T-helper 17 cell (primary cell): Measurements from ENCODE around the gene UBASH3A. TPM values are rescaled to one million over a fixed set of nuclear protein-coding genes. Genes with fewer than 3 reads are reported as not detected.

Source experiments
- ATAC-seq: fragments of 150-1000 bp; cut with Tn5 transposase; 2 replicates; pipeline ENCODE4 v1.10.0; 2021; ENCODE audit warnings: mild to moderate bottlenecking, moderate library complexity
- DNase-seq, 3 donors: peaks; one replicate each; pipeline versions ENCODE4 v3.0.0 to v3.0.0-alpha.2; 2020 to 2021
- H3K9me3 ChIP-seq: one replicate; pipeline ENCODE4 v1.7.0; 2013; ENCODE audit warnings: low read length, mild to moderate bottlenecking; ENCODE audit not compliant: control insufficient read depth, poor library complexity, severe bottlenecking
- H3K27ac Mint-ChIP-seq: one replicate; pipeline ENCODE4 v1.8.0; 2022; ENCODE audit warnings: mild to moderate bottlenecking, moderate library complexity, mixed read lengths
- H3K27me3 Mint-ChIP-seq: one replicate; pipeline ENCODE4 v1.8.0; 2022; ENCODE audit warnings: mixed read lengths
- H3K36me3 Mint-ChIP-seq: one replicate; pipeline ENCODE4 v1.8.0; 2022; ENCODE audit warnings: low read depth, mixed read lengths
- H3K4me1 Mint-ChIP-seq: one replicate; pipeline ENCODE4 v1.8.0; 2022; ENCODE audit warnings: mild to moderate bottlenecking, mixed read lengths
- H3K4me3 Mint-ChIP-seq: one replicate; pipeline ENCODE4 v1.8.0; 2022; ENCODE audit warnings: mild to moderate bottlenecking, moderate library complexity, mixed read lengths
- total RNA-seq, 4 donors: library from RNA in 2 of 4; stranded (reverse) in 2 of 4; gene quantifications; one replicate each; pipeline ENCODE4 v1.2.3 and lab custom pipeline; 2022 to 2026

UBASH3A gene
- total RNA-seq, 2 donors from 2014 or later = 49.5 to 50.3 TPM

DNA sequence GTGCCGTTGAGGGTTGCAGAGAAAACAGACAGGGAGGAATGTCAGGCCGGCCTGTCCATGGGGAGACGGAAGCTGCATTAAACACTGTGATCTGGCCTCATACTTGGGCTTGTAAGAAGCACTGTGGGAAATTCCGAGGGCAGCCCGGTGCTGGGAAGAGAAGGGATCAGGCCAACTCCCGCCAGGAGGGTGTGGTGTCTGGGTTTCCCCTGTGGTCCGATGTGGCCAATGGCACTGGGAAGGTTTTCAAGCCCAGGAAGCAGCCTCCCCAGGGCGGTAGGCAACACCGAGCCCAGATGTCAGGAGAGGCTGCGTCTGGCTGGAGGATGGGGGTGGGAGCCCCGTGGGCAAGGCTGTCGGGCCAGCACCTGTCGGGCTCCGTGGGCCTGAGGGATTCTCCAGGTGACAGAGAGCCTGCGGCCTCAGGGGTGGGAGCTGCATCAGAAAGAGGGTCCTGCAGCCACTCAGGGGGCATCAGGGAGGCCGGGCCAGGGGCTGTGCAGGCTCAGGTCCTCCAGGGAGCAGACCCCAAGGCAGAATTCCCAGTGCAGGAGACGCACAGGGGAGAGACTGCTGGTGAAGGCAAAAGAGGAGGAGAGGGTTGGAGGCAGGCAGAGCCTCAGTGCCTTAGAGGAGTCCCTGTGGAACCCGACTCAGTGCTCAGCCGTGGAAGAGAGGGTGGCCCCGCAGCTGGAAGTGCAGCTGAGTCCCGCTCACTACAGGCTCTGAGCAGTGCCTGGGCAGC, 8.4 kb downstream of the UBASH3A start:
- H3K27me3 Mint-ChIP-seq = no peaks in the 10 kb centered on the region
- peaks cover 15% of the 10 kb centered on the region for H3K36me3 Mint-ChIP-seq
- peaks cover 49% of the 10 kb centered on the region for H3K4me1 Mint-ChIP-seq
- H3K9me3 ChIP-seq = no peaks in the 10 kb centered on the region
- H3K4me3 Mint-ChIP-seq = no peak overlapping the region
- DNase-seq (peak in 1 of 3 donors; percentile 36), ATAC-seq (no peak)
- H3K27ac Mint-ChIP-seq = no peak overlapping the region

- no peak overlapping the region for H3K27ac Mint-ChIP-seq
- ATAC-seq = no peak
- no peak overlapping the region for H3K4me3 Mint-ChIP-seq
- no peaks in the 10 kb centered on the region for H3K27me3 Mint-ChIP-seq
- peaks cover 15% of the 10 kb centered on the region for H3K36me3 Mint-ChIP-seq
- peaks cover 49% of the 10 kb centered on the region for H3K4me1 Mint-ChIP-seq
- no peaks in the 10 kb centered on the region for H3K9me3 ChIP-seq
- DNase-seq = no peak
Measured at GRCh38 chr21:42412636-42412933, 8.9 kb downstream of the UBASH3A start.

- H3K9me3 ChIP-seq = no peaks in the 10 kb centered on the region
- ATAC-seq = no peak
- DNase-seq = no peak
- H3K4me1 Mint-ChIP-seq = peaks cover 46% of the 10 kb centered on the region
- no peak overlapping the region for H3K27ac Mint-ChIP-seq
- H3K27me3 Mint-ChIP-seq = no peaks in the 10 kb centered on the region
- peak overlapping the region; percentile 86 for H3K4me3 Mint-ChIP-seq
- peaks cover 15% of the 10 kb centered on the region for H3K36me3 Mint-ChIP-seq
Measured at GRCh38 chr21:42413093-42413492, 9.4 kb downstream of the UBASH3A start.

DNA sequence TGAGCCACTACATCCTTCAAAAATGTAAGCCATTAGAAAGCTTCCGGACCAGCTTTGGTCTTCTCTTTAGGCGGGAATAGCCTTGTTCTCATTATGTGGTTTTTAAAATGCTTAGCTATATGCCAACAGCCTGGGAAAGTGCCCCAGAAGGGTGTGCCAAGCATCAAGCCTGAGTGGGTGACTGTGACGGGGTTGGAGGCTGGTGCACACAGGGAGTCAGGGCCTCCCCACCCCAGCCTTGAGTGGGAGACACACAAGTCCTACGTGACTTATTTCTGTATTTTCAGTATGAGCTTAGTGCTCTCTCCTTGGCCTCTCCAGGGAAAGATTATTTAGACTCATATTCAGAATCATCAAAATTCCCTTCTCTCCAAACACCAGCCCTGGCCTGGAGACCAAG, 9.8 kb downstream of the UBASH3A start:
- no peak overlapping the region for H3K27ac Mint-ChIP-seq
- ATAC-seq = no peak
- no peaks in the 10 kb centered on the region for H3K9me3 ChIP-seq
- no peaks in the 10 kb centered on the region for H3K27me3 Mint-ChIP-seq
- peaks cover 43% of the 10 kb centered on the region for H3K4me1 Mint-ChIP-seq
- DNase-seq = no peak
- peak overlapping the region; percentile 86 for H3K4me3 Mint-ChIP-seq
- peaks cover 15% of the 10 kb centered on the region for H3K36me3 Mint-ChIP-seq

DNA sequence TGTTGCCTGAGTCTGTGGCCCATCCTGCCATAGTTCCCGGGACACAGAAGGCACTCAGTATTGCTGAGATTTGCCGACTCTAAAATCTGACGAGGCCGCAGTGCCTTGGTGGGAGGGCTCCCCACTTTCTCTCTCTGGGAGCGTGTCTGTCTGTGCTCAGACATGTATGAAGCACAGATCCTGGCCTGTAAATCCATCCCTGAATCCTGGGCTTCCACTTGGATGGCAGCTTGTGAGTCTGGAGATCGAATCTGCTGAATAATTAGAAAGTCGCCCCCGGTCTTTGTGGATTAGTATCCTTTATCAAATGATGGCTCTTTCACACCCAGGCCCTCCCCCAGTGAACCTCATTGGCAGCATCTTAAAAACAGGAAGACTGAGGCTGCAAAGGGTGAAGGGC, 10.4 kb downstream of the UBASH3A start:
- peaks cover 15% of the 10 kb centered on the region for H3K36me3 Mint-ChIP-seq

DNA sequence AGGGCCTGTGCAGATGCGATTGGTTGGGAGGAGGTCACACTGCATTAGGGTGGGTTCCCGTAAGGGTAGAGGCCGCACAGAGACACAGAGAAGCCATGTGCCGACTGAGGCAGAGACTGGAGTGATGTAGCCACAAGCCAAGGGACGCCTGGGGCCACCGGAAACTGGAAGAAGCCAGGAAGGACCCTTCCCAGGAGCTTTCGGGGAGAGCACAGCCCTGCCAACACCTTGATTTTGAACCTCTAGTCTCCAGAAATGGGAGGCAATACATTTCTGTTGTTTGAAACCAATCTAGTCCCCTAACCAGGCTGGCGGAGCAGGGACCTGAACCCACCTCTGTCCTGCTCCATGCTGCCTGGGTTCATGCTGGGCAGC, 10.8 kb downstream of the UBASH3A start:
- ATAC-seq (no peak), DNase-seq (no peak)
- Mint-ChIP-seq H3K27ac (no peak overlapping the region), H3K27me3 (no peaks in the 10 kb centered on the region), H3K36me3 (peaks cover 19% of the 10 kb centered on the region), H3K4me3 (peak overlapping the region; percentile 86), H3K4me1 (peaks cover 45% of the 10 kb centered on the region)
- no peaks in the 10 kb centered on the region for H3K9me3 ChIP-seq

More for the DNA sequence above, 10.4 kb downstream of the UBASH3A start:
- Mint-ChIP-seq H3K27ac (no peak overlapping the region), H3K27me3 (no peaks in the 10 kb centered on the region), H3K4me3 (peak overlapping the region; percentile 86), H3K4me1 (peaks cover 43% of the 10 kb centered on the region)
- ATAC-seq = no peak
- no peak for DNase-seq
- no peaks in the 10 kb centered on the region for H3K9me3 ChIP-seq

DNA sequence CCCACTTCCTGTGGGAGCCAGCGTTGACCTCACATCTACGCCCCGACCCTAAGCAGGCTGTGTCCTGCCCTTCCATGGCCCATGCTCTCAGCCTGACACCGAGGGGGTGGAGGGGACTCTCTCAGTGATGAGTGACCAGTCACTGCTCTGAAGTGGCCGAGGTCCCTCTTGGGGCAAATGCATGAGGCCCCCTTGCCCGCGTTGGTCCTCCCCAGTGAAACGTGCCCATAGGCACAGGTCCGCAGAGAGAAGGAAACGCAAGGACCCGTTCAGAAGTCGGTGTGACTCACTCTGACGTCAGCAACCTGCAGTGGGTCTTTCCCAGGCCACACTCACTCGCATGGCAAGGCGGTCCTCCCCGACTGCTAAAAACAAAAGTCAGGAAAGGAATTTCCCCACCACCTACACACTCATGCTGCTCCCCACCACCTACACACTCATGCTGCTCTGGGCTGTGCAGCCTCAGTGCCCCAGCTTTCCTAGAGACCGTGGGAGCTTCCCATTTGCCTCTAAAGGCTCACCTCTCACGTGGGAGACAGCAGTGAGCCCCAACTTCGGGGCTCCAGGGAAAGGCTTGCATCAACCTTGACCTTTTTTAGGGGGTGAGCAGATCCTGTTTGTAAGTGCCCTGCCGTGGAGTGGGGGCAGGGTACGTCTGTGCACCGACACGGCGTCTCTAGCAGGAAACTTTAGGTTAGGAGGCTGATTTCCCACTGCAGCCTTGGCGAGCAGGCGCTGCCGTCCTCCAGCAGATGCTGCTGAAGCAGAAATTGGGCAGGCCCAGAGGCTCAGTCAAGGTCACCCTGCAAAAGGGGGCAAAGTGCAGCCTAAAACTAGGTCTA, 11.4 kb downstream of the UBASH3A start:
- DNase-seq (peak; percentile 73 to 84 (median 73)), ATAC-seq (peak; percentile 95)
- peaks cover 15% of the 10 kb centered on the region for H3K36me3 Mint-ChIP-seq
- H3K27me3 Mint-ChIP-seq = no peaks in the 10 kb centered on the region
- no peaks in the 10 kb centered on the region for H3K9me3 ChIP-seq
- H3K4me3 Mint-ChIP-seq = peak overlapping the region; percentile 86
- peaks cover 45% of the 10 kb centered on the region for H3K4me1 Mint-ChIP-seq
- no peak overlapping the region for H3K27ac Mint-ChIP-seq

GRCh38 chr21:42417533-42417932, 13.8 kb downstream of the UBASH3A start:
- Mint-ChIP-seq H3K4me1 (peaks cover 61% of the 10 kb centered on the region), H3K4me3 (no peak overlapping the region), H3K27ac (no peak overlapping the region), H3K27me3 (no peaks in the 10 kb centered on the region), H3K36me3 (peaks cover 20% of the 10 kb centered on the region)
- H3K9me3 ChIP-seq = no peaks in the 10 kb centered on the region
- DNase-seq (no peak), ATAC-seq (no peak)

- DNase-seq = no peak
- Mint-ChIP-seq H3K36me3 (peaks cover 15% of the 10 kb centered on the region), H3K4me1 (peaks cover 59% of the 10 kb centered on the region), H3K27ac (no peak overlapping the region), H3K27me3 (no peaks in the 10 kb centered on the region), H3K4me3 (no peak overlapping the region)
- ATAC-seq = no peak
- no peaks in the 10 kb centered on the region for H3K9me3 ChIP-seq
Measured at GRCh38 chr21:42418886-42419285, 15.2 kb downstream of the UBASH3A start.

GRCh38 chr21:42419845-42420244, 16.1 kb downstream of the UBASH3A start:
- ATAC-seq = no peak
- Mint-ChIP-seq H3K36me3 (peaks cover 10% of the 10 kb centered on the region), H3K4me1 (peaks cover 59% of the 10 kb centered on the region), H3K27ac (peak overlapping the region; percentile 96), H3K27me3 (no peaks in the 10 kb centered on the region), H3K4me3 (no peak overlapping the region)
- H3K9me3 ChIP-seq = no peaks in the 10 kb centered on the region
- DNase-seq = no peak

DNA sequence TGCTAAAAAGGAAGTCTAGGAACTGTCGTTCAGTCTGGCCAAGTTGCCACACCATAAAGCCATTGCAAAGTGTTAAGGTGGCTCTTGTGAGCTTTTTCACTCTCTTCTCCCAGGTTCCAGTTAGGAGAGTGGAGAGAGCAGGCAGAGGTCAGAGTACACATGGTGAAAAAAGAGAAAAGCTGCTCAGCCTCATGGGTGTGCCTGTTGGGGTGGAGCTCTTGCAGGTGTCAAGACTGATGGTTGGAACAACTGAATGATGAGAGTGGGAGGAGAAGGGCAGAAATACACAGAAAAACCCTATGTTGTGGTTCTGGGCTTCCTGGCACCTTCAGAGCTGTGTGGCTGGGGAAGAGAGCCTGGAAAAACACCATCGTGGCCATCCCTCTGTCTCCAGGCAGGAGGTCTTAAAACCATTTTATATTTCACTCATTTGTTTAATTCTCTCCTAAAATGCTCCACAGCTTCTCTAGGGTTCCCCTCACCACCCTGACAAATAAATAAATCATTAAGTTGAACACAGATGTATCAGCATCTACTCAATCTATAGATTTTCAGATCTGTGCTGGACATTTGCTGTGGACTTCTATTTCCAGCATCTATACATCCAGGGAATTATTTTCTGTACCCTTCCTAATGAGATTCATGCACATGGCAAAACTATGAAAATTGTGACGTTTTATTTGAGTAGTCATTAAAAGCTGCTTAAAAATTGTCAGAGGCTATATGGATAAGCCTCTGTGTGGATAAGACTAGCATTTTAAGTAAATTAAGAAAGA, 17.5 kb downstream of the UBASH3A start:
- H3K4me3 Mint-ChIP-seq = peak overlapping the region; percentile 47
- DNase-seq = no peak
- peaks cover 59% of the 10 kb centered on the region for H3K4me1 Mint-ChIP-seq
- H3K9me3 ChIP-seq = no peaks in the 10 kb centered on the region
- peak overlapping the region; percentile 96 for H3K27ac Mint-ChIP-seq
- ATAC-seq = no peak
- peaks cover 14% of the 10 kb centered on the region for H3K36me3 Mint-ChIP-seq
- no peaks in the 10 kb centered on the region for H3K27me3 Mint-ChIP-seq

- Mint-ChIP-seq H3K4me3 (peak overlapping the region; percentile 92), H3K27ac (peak overlapping the region; percentile 96), H3K36me3 (peaks cover 16% of the 10 kb centered on the region), H3K4me1 (peaks cover 63% of the 10 kb centered on the region), H3K27me3 (no peaks in the 10 kb centered on the region)
- DNase-seq (peak in 1 of 3 donors; percentile 28), ATAC-seq (peak; percentile 19)
- H3K9me3 ChIP-seq = no peaks in the 10 kb centered on the region
Measured at GRCh38 chr21:42423197-42423675, 19.5 kb downstream of the UBASH3A start.

- H3K9me3 ChIP-seq = no peaks in the 10 kb centered on the region
- Mint-ChIP-seq H3K27ac (peak overlapping the region; percentile 96), H3K4me3 (peak overlapping the region; percentile 92), H3K4me1 (peaks cover 63% of the 10 kb centered on the region), H3K36me3 (peaks cover 16% of the 10 kb centered on the region), H3K27me3 (no peaks in the 10 kb centered on the region)
- DNase-seq (no peak), ATAC-seq (no peak)
Measured at GRCh38 chr21:42423685-42424084, 20.0 kb downstream of the UBASH3A start.
